Measurements from ENCODE around the gene KCNQ1OT1.

The KCNQ1OT1 gene

DNA sequence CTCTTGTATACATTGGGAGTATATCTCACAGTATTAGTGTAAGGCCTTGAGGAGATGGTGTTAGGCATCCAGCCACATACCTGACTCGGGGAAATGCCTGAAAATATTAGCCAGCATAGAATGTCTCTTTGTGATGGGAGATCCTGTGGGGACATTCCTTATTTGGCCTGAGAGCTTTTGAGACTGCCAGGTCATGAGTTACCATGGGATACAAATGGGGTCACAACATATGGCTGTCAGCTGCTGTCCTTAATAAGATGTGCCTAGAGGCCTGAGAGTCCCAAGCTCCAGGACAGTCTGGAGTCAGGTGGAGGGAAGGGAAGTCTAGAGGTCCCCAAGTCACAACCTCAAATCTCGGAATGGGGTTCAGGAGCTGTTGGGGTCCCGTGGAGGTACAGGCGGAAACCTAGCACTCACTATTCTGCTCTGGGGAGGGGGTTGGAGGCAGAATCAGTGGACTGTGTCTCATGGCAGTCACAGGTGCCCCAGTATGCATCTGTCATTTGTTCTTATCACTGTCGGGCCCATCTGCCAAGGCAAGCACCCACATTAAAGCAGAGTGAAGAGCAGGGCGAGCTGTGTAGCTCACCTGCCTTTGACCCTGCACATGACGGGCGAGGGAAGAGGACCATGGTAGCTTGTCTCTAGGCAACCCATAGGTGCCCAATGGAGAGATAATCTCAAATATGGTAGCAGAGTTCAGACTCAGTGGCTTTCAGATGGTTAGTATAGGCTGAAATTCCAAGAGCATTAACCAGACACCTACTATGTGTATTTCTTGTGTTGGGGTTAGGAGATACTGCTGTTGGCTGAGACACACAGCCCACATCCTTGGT is 29.9 kb downstream of the KCNQ1OT1 start:
- no peak overlapping the region for H3K4ac ChIP-seq (ENCODE audit: low read depth in 1 of 2, low read length in 2 of 2)
- no peak overlapping the region for H3K4me2 ChIP-seq (ENCODE audit: low read length, poor library complexity, severe bottlenecking)
- no peak overlapping the region for H2AK5ac ChIP-seq (ENCODE audit: low read length, severe bottlenecking)
- no peak overlapping the region for H2AFZ ChIP-seq (ENCODE audit: low read depth, low read length)
- H3K23ac ChIP-seq (ENCODE audit: low read length in 2 of 2), result no peak overlapping the region
- H4K91ac ChIP-seq (ENCODE audit: low read length), result no peak overlapping the region
- H3K14ac ChIP-seq (ENCODE audit: low read length in 2 of 2), result no peak overlapping the region
- no peak overlapping the region for H2BK5ac ChIP-seq (ENCODE audit: low read depth, low read length, poor library complexity, severe bottlenecking)
- no peak for DNase-seq
- H3K4me3 ChIP-seq (ENCODE audit: insufficient read depth in 1 of 2, low read depth in 1 of 2, low read length in 2 of 2), result no peak overlapping the region
- H4K8ac ChIP-seq (ENCODE audit: low read length), result no peak overlapping the region
- no peak overlapping the region for H3K9ac ChIP-seq (ENCODE audit: low read length)
- H3K4me1 ChIP-seq (ENCODE audit: control insufficient read depth, insufficient read depth, low read depth, low read length), result peaks cover 8% of the 10 kb centered on the region
- H3K36me3 ChIP-seq (ENCODE audit: control insufficient read depth in 1 of 2, insufficient read depth in 2 of 2, low read depth in 1 of 2, low read length in 2 of 2), result peaks cover 21 to 26% of the 10 kb centered on the region in 2 experiments
- H2BK120ac ChIP-seq (ENCODE audit: low read depth, low read length), result no peak overlapping the region
- H2BK15ac ChIP-seq (ENCODE audit: low read depth, poor library complexity, severe bottlenecking), result no peak overlapping the region
- H3K18ac ChIP-seq (ENCODE audit: low read depth in 1 of 2, low read length in 2 of 2), result no peak overlapping the region
- H3K9me3 ChIP-seq (ENCODE audit: control insufficient read depth, low read length), result no peaks in the 10 kb centered on the region
- no peaks in the 10 kb centered on the region for H3K27me3 ChIP-seq (ENCODE audit: control insufficient read depth in 1 of 2, insufficient read depth in 1 of 2, low read length in 2 of 2)
- peaks cover 3% of the 10 kb centered on the region for H3K79me1 ChIP-seq (replicated peaks; ENCODE audit: low read length, poor library complexity, severe bottlenecking)
- H2BK12ac ChIP-seq (ENCODE audit: low read length in 2 of 2), result no peak overlapping the region
- no peak overlapping the region for H3K27ac ChIP-seq (ENCODE audit: low read length, poor library complexity, severe bottlenecking)
- WGBS, result 94% methylated on average over 8 of the region's 8 CpGs

DNA sequence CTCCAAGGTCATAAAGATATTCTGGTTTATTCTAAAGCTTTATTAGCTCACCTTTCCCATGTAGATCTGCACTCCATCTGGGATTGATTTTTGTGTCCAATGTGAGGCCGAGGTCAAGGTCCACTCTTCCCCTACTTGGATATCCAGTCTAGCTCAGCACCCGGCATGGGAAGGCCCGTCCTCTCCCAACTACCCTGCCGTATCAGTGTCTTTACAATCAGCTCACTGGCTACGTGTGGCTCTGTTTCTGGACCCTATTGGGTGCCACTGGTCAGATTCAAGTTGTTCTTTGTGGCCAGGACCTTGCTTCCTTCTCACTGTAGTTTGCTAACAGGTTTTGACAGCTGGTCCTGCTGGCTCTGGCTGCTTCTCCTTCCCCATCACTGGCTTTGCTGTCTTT is 30.9 kb downstream of the KCNQ1OT1 start:
- peaks cover 3% of the 10 kb centered on the region for H3K79me1 ChIP-seq (replicated peaks; ENCODE audit: low read length, poor library complexity, severe bottlenecking)
- no peak overlapping the region for H3K18ac ChIP-seq (ENCODE audit: low read depth in 1 of 2, low read length in 2 of 2)
- H3K14ac ChIP-seq (ENCODE audit: low read length in 2 of 2), result no peak overlapping the region
- DNase-seq, result no peak
- H2BK12ac ChIP-seq (ENCODE audit: low read length in 2 of 2), result no peak overlapping the region
- no peaks in the 10 kb centered on the region for H3K27me3 ChIP-seq (ENCODE audit: control insufficient read depth in 1 of 2, insufficient read depth in 1 of 2, low read length in 2 of 2)
- no peak overlapping the region for H3K27ac ChIP-seq (ENCODE audit: low read length, poor library complexity, severe bottlenecking)
- no peak overlapping the region for H3K4me2 ChIP-seq (ENCODE audit: low read length, poor library complexity, severe bottlenecking)
- no peaks in the 10 kb centered on the region for H3K9me3 ChIP-seq (ENCODE audit: control insufficient read depth, low read length)
- no peak overlapping the region for H3K4me3 ChIP-seq (ENCODE audit: insufficient read depth in 1 of 2, low read depth in 1 of 2, low read length in 2 of 2)
- WGBS, result 91% methylated on average over 5 of the region's 5 CpGs
- no peak overlapping the region for H2BK5ac ChIP-seq (ENCODE audit: low read depth, low read length, poor library complexity, severe bottlenecking)
- H3K9ac ChIP-seq (ENCODE audit: low read length), result no peak overlapping the region
- H2AK5ac ChIP-seq (ENCODE audit: low read length, severe bottlenecking), result no peak overlapping the region
- H3K23ac ChIP-seq (ENCODE audit: low read length in 2 of 2), result no peak overlapping the region
- H3K4me1 ChIP-seq (ENCODE audit: control insufficient read depth, insufficient read depth, low read depth, low read length), result peaks cover 2% of the 10 kb centered on the region
- no peak overlapping the region for H4K8ac ChIP-seq (ENCODE audit: low read length)
- H4K91ac ChIP-seq (ENCODE audit: low read length), result no peak overlapping the region
- no peak overlapping the region for H2AFZ ChIP-seq (ENCODE audit: low read depth, low read length)
- H3K36me3 ChIP-seq (ENCODE audit: control insufficient read depth in 1 of 2, insufficient read depth in 2 of 2, low read depth in 1 of 2, low read length in 2 of 2), result peaks cover 26 to 29% of the 10 kb centered on the region in 2 experiments
- H3K4ac ChIP-seq (ENCODE audit: low read depth in 1 of 2, low read length in 2 of 2), result no peak overlapping the region
- no peak overlapping the region for H2BK120ac ChIP-seq (ENCODE audit: low read depth, low read length)
- no peak overlapping the region for H2BK15ac ChIP-seq (ENCODE audit: low read depth, poor library complexity, severe bottlenecking)

- no peaks in the 10 kb centered on the region for H3K27me3 ChIP-seq (ENCODE audit: control insufficient read depth in 1 of 2, insufficient read depth in 1 of 2, low read length in 2 of 2)
- H3K4me3 ChIP-seq (ENCODE audit: insufficient read depth in 1 of 2, low read depth in 1 of 2, low read length in 2 of 2), result no peak overlapping the region
- WGBS, result 94% methylated on average over 2 of the region's 2 CpGs
- no peak overlapping the region for H3K14ac ChIP-seq (ENCODE audit: low read length in 2 of 2)
- H3K18ac ChIP-seq (ENCODE audit: low read depth in 1 of 2, low read length in 2 of 2), result no peak overlapping the region
- H4K91ac ChIP-seq (ENCODE audit: low read length), result no peak overlapping the region
- no peak overlapping the region for H2AK5ac ChIP-seq (ENCODE audit: low read length, severe bottlenecking)
- no peak overlapping the region for H2BK120ac ChIP-seq (ENCODE audit: low read depth, low read length)
- H3K36me3 ChIP-seq (ENCODE audit: control insufficient read depth in 1 of 2, insufficient read depth in 2 of 2, low read depth in 1 of 2, low read length in 2 of 2), result peaks cover 35% of the 10 kb centered on the region in 2 experiments
- H2BK5ac ChIP-seq (ENCODE audit: low read depth, low read length, poor library complexity, severe bottlenecking), result no peak overlapping the region
- H2AFZ ChIP-seq (ENCODE audit: low read depth, low read length), result no peak overlapping the region
- no peak overlapping the region for H3K9ac ChIP-seq (ENCODE audit: low read length)
- H3K4me2 ChIP-seq (ENCODE audit: low read length, poor library complexity, severe bottlenecking), result no peak overlapping the region
- no peak overlapping the region for H4K8ac ChIP-seq (ENCODE audit: low read length)
- H2BK12ac ChIP-seq (ENCODE audit: low read length in 2 of 2), result no peak overlapping the region
- H3K79me1 ChIP-seq (replicated peaks; ENCODE audit: low read length, poor library complexity, severe bottlenecking), result peaks cover 8% of the 10 kb centered on the region
- DNase-seq, result no peak
- H3K23ac ChIP-seq (ENCODE audit: low read length in 2 of 2), result no peak overlapping the region
- no peak overlapping the region for H3K4ac ChIP-seq (ENCODE audit: low read depth in 1 of 2, low read length in 2 of 2)
- H3K9me3 ChIP-seq (ENCODE audit: control insufficient read depth, low read length), result peaks cover 8% of the 10 kb centered on the region
- no peaks in the 10 kb centered on the region for H3K4me1 ChIP-seq (ENCODE audit: control insufficient read depth, insufficient read depth, low read depth, low read length)
- H2BK15ac ChIP-seq (ENCODE audit: low read depth, poor library complexity, severe bottlenecking), result no peak overlapping the region
- no peak overlapping the region for H3K27ac ChIP-seq (ENCODE audit: low read length, poor library complexity, severe bottlenecking)
These were observed 31.9 kb downstream of the KCNQ1OT1 start for GRCh38 chr11:2667940-2668339.

DNA sequence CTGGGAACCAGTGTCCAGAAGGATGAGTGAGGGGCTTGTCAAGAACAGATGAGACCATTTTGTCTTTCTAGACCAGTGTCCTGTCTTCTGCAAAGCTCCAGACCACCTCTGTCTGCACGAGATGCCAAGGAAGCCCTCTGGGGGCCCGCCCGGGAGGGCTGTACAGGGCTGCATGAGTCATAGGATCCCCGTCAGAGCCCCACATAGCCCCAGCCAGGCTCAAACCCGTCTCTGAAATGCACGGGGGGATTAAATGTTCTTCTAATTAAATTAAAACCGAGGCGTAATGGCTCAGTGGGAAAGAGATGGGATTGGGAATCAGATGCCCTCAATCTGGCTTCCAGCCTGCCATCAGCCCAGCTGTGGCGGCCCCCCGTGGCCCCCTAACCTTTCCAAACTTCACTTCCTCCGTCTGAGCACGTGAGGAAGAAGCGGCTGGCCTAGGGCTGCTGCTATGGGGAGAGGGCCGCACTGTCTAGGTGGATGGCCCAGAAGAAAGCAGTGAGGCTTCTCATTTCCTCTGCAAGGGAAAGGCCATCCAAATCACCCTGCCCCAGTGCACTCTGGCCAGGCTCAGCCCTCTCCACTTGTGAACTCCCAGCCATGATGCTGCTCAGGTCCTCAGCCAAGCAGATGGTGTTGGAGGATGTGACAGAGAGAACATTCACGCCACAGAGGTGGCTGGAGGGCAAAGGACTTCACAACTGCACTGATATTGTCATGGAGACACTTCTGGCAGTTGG is 32.8 kb downstream of the KCNQ1OT1 start:
- no peak overlapping the region for H3K4ac ChIP-seq (ENCODE audit: low read depth in 1 of 2, low read length in 2 of 2)
- H3K18ac ChIP-seq (ENCODE audit: low read depth in 1 of 2, low read length in 2 of 2), result no peak overlapping the region
- no peak overlapping the region for H3K27ac ChIP-seq (ENCODE audit: low read length, poor library complexity, severe bottlenecking)
- no peak overlapping the region for H2BK120ac ChIP-seq (ENCODE audit: low read depth, low read length)
- H4K8ac ChIP-seq (ENCODE audit: low read length), result no peak overlapping the region
- no peak overlapping the region for H2AK5ac ChIP-seq (ENCODE audit: low read length, severe bottlenecking)
- H3K14ac ChIP-seq (ENCODE audit: low read length in 2 of 2), result no peak overlapping the region
- no peaks in the 10 kb centered on the region for H3K4me1 ChIP-seq (ENCODE audit: control insufficient read depth, insufficient read depth, low read depth, low read length)
- WGBS, result 89% methylated on average over 13 of the region's 15 CpGs
- no peak overlapping the region for H3K4me3 ChIP-seq (ENCODE audit: insufficient read depth in 1 of 2, low read depth in 1 of 2, low read length in 2 of 2)
- no peak overlapping the region for H4K91ac ChIP-seq (ENCODE audit: low read length)
- peaks cover 35 to 43% of the 10 kb centered on the region in 2 experiments for H3K36me3 ChIP-seq (ENCODE audit: control insufficient read depth in 1 of 2, insufficient read depth in 2 of 2, low read depth in 1 of 2, low read length in 2 of 2)
- H3K79me1 ChIP-seq (replicated peaks; ENCODE audit: low read length, poor library complexity, severe bottlenecking), result peaks cover 9% of the 10 kb centered on the region
- no peak overlapping the region for H2BK15ac ChIP-seq (ENCODE audit: low read depth, poor library complexity, severe bottlenecking)
- H3K27me3 ChIP-seq (ENCODE audit: control insufficient read depth in 1 of 2, insufficient read depth in 1 of 2, low read length in 2 of 2), result no peaks in the 10 kb centered on the region
- H3K23ac ChIP-seq (ENCODE audit: low read length in 2 of 2), result no peak overlapping the region
- H3K4me2 ChIP-seq (ENCODE audit: low read length, poor library complexity, severe bottlenecking), result no peak overlapping the region
- no peak for DNase-seq
- peaks cover 16% of the 10 kb centered on the region for H3K9me3 ChIP-seq (ENCODE audit: control insufficient read depth, low read length)
- no peak overlapping the region for H2AFZ ChIP-seq (ENCODE audit: low read depth, low read length)
- H2BK12ac ChIP-seq (ENCODE audit: low read length in 2 of 2), result no peak overlapping the region
- no peak overlapping the region for H2BK5ac ChIP-seq (ENCODE audit: low read depth, low read length, poor library complexity, severe bottlenecking)
- H3K9ac ChIP-seq (ENCODE audit: low read length), result no peak overlapping the region

All from mesenchymal stem cell (in vitro differentiated cells and primary cell).